Measurements from ENCODE around the gene TENT5C. TPM values are rescaled to one million over a fixed set of nuclear protein-coding genes. Genes with fewer than 3 reads are reported as not detected.
A peak's percentile ranks its signal among the peaks of the same experiment; 100 is the strongest.

Gene TENT5C
- total and polyA plus RNA-seq, 10 of the 15 experiments (the other 5 are each of a cell fraction or from before 2014, with no cell fraction given): 0.19 to 2.4 (median 0.78) TPM

DNA sequence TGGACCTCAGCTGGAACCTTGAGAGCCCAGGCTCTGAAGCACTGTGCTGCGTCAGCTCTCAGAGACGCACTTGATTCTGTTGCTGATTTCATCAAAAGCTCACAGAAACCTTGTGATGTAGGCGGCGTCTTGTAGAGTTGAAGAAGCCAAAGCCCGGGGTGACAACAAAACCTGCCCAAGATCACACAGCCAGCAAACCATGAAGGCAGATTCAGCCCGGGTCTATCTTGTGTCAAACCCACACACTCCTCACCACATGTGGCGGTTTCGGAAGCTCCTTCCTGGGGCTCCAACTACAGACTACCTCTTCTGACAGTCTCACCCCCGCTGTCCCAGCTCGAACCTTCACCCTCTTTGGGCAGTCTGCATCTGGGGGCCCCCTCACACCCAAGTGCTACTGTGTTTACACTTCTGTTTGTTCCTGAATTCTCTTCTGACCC lies 50.4 kb downstream of the TENT5C start (continued):
- no peak for TF ChIP-seq TCF7 (IDR thresholded peaks at IDR 0.05; ENCODE audit: borderline replicate concordance)
- TF ChIP-seq MYC (IDR thresholded peaks at IDR 0.05; ENCODE audit: insufficient read depth, insufficient read length, insufficient replicate concordance, low read length, severe bottlenecking): no peak
- TF ChIP-seq SIN3A (IDR thresholded peaks at IDR 0.05; ENCODE audit: low read depth, low read length): no peak
- no peak for TF ChIP-seq SREBF2 (IDR thresholded peaks at IDR 0.05; ENCODE audit: low read length)
- TF ChIP-seq CBFB (IDR thresholded peaks at IDR 0.05; ENCODE audit: low read depth): peak; percentile 74; the same call in 1 of the 2 replicates
- TF ChIP-seq, protein P1, sequence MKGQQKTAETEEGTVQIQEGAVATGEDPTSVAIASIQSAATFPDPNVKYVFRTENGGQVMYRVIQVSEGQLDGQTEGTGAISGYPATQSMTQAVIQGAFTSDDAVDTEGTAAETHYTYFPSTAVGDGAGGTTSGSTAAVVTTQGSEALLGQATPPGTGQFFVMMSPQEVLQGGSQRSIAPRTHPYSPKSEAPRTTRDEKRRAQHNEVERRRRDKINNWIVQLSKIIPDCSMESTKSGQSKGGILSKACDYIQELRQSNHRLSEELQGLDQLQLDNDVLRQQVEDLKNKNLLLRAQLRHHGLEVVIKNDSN (IDR thresholded peaks at IDR 0.05; ENCODE audit: borderline replicate concordance, extremely low read length, insufficient read depth, low read depth, low read length): no peak
- peak; percentile 62 for TF ChIP-seq IKZF2 (IDR thresholded peaks at IDR 0.05)
- TF ChIP-seq STAT1 (conservative IDR thresholded peaks at IDR 0.05): no peak
- TF ChIP-seq NFXL1 (IDR thresholded peaks at IDR 0.05; ENCODE audit: borderline replicate concordance): no peak
- TF ChIP-seq FOXM1 (IDR thresholded peaks at IDR 0.05; ENCODE audit: low read depth, low read length): 0 out of 2 replicates have a peak, but pooled peaks have one; percentile 44
- TF ChIP-seq TARDBP (IDR thresholded peaks at IDR 0.05; ENCODE audit: borderline replicate concordance): no peak
- TF ChIP-seq SP1 (IDR thresholded peaks at IDR 0.05; ENCODE audit: low read depth, low read length): peak; percentile 46
- TF ChIP-seq, protein P2, sequence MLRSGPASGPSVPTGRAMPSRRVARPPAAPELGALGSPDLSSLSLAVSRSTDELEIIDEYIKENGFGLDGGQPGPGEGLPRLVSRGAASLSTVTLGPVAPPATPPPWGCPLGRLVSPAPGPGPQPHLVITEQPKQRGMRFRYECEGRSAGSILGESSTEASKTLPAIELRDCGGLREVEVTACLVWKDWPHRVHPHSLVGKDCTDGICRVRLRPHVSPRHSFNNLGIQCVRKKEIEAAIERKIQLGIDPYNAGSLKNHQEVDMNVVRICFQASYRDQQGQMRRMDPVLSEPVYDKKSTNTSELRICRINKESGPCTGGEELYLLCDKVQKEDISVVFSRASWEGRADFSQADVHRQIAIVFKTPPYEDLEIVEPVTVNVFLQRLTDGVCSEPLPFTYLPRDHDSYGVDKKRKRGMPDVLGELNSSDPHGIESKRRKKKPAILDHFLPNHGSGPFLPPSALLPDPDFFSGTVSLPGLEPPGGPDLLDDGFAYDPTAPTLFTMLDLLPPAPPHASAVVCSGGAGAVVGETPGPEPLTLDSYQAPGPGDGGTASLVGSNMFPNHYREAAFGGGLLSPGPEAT (IDR thresholded peaks at IDR 0.05; ENCODE audit: low read depth): no peak
- TF ChIP-seq, protein P3, sequence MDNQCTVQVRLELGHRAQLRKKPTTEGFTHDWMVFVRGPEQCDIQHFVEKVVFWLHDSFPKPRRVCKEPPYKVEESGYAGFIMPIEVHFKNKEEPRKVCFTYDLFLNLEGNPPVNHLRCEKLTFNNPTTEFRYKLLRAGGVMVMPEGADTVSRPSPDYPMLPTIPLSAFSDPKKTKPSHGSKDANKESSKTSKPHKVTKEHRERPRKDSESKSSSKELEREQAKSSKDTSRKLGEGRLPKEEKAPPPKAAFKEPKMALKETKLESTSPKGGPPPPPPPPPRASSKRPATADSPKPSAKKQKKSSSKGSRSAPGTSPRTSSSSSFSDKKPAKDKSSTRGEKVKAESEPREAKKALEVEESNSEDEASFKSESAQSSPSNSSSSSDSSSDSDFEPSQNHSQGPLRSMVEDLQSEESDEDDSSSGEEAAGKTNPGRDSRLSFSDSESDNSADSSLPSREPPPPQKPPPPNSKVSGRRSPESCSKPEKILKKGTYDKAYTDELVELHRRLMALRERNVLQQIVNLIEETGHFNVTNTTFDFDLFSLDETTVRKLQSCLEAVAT (IDR thresholded peaks at IDR 0.05): 0 out of 2 replicates have a peak, but pooled peaks have one; percentile 25
- TF ChIP-seq HDAC6 (IDR thresholded peaks at IDR 0.05; ENCODE audit: unreplicated experiment): no peak
- TF ChIP-seq MTA2 (IDR thresholded peaks at IDR 0.05; ENCODE audit: low read depth): peak; percentile 63; the same call in 1 of the 2 replicates
- TF ChIP-seq SREBF1 (IDR thresholded peaks at IDR 0.05; ENCODE audit: low read length): no peak
- no peak for TF ChIP-seq HDAC2 (IDR thresholded peaks at IDR 0.05)
- no peak for TF ChIP-seq GATAD2B (conservative IDR thresholded peaks at IDR 0.05; ENCODE audit: low read depth)
- TF ChIP-seq, protein P4, sequence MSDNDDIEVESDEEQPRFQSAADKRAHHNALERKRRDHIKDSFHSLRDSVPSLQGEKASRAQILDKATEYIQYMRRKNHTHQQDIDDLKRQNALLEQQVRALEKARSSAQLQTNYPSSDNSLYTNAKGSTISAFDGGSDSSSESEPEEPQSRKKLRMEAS (IDR thresholded peaks at IDR 0.05; ENCODE audit: low read depth, low read length): no peak
- TF ChIP-seq ZNF622 (IDR thresholded peaks at IDR 0.05): no peak
- no peak for TF ChIP-seq EGR1 (IDR thresholded peaks at IDR 0.05; ENCODE audit: borderline replicate concordance in 1 of 2, low read depth in 2 of 2, low read length in 2 of 2)
- TF ChIP-seq NFIC (IDR thresholded peaks at IDR 0.05; ENCODE audit: low read depth, low read length): peak; percentile 58
- no peak for TF ChIP-seq POLR2A (IDR thresholded peaks at IDR 0.05; ENCODE audit: low read depth, low read length)
- no peak for TF ChIP-seq ESRRA (IDR thresholded peaks at IDR 0.05; ENCODE audit: low read length)
- no peak for TF ChIP-seq KDM1A (IDR thresholded peaks at IDR 0.05; ENCODE audit: borderline replicate concordance)
- TF ChIP-seq, protein P5, sequence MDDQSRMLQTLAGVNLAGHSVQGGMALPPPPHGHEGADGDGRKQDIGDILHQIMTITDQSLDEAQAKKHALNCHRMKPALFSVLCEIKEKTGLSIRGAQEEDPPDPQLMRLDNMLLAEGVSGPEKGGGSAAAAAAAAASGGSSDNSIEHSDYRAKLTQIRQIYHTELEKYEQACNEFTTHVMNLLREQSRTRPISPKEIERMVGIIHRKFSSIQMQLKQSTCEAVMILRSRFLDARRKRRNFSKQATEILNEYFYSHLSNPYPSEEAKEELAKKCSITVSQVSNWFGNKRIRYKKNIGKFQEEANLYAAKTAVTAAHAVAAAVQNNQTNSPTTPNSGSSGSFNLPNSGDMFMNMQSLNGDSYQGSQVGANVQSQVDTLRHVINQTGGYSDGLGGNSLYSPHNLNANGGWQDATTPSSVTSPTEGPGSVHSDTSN (IDR thresholded peaks at IDR 0.05; ENCODE audit: insufficient replicate concordance, low read depth, low read length): no peak
- 0 out of 2 replicates have a peak, but pooled peaks have one; percentile 29 for TF ChIP-seq NBN (IDR thresholded peaks at IDR 0.05)
- TF ChIP-seq IKZF1 (conservative IDR thresholded peaks at IDR 0.05): no peak; the same call in 1 of the 2 replicates
- TF ChIP-seq LARP7 (IDR thresholded peaks at IDR 0.05): no peak

All from GM12878 (cell line).